Stimulated activated CD8-positive, alpha-beta memory T cell treated with anti-CD3 and anti-CD28 coated beads, Interleukin-12 subunit alpha, Interleukin-12 subunit beta, amount 100 ng/mL, for 24 hours (primary cell): ENCODE measurements around the gene AGBL4.

Experiments
- DNase-seq: peaks from one replicate; pipeline ENCODE4 v3.0.0-alpha.2; 2020; ENCODE audit errors: extremely low read depth

The AGBL4 gene

GRCh38 chr1:48767975-48768510 lies 1255.7 kb downstream of the AGBL4 start:
- no peak for DNase-seq

DNA sequence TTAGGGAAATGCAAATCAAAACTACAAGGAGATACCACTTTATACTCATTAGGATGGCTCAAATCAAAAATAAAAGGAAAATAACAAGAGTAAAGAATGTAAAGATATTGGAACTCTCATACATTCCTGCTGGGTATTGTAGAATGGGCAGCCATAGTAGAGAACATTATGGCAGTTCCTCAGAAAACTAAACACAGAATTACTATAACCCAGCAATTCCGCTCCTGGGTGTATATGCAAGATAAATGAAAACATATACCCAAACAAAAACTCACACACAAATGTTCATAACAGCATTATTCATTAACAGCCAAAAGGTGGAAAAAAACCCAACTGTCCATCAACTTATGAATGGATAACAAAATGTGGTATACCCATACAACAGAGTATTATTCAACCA lies 1258.4 kb downstream of the AGBL4 start:
- DNase-seq, result no peak

DNA sequence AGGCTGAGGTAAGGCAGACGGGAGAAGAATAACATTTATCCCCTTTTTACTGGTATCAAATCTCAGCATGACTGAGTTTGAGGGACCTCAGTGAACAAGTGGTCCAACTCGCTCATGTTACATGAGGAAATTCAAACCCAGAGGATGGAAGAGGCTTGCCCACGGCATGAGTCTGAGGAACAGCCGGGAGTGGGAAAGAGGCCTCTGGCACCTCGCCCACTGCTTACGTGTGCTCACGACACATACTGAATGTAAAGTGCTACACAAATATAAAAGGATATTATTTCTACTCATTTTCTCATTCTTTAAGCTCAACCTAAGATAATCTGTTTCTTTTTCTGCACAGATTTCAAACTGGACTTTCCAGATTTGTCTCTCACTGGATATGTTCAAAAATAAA lies 1261.8 kb downstream of the AGBL4 start:
- no peak for DNase-seq

GRCh38 chr1:48761411-48761810 lies 1262.3 kb downstream of the AGBL4 start:
- no peak for DNase-seq

DNA sequence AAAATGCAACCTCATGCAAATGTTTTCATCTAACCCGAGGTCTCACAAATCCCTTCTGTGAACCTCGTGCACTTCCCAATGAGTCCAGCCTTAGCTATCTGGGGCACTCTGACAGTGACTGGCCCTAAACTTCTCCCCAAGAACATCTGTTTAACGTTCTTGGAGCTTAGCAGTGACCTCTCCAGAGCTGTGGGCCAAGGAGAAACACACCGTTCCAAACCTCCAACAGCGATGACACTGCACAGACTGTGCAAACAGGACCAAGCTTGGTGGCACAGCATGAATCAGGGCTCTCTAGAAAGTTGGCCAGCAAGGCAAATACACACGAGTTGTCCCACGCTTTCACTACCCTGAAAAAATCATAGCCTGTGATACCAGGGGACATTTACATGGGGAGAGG lies 1262.9 kb downstream of the AGBL4 start:
- no peak for DNase-seq

- DNase-seq, result no peak
Measured at GRCh38 chr1:48758976-48759375, 1264.8 kb downstream of the AGBL4 start.

GRCh38 chr1:48757363-48757762 lies 1266.4 kb downstream of the AGBL4 start:
- no peak for DNase-seq

DNA sequence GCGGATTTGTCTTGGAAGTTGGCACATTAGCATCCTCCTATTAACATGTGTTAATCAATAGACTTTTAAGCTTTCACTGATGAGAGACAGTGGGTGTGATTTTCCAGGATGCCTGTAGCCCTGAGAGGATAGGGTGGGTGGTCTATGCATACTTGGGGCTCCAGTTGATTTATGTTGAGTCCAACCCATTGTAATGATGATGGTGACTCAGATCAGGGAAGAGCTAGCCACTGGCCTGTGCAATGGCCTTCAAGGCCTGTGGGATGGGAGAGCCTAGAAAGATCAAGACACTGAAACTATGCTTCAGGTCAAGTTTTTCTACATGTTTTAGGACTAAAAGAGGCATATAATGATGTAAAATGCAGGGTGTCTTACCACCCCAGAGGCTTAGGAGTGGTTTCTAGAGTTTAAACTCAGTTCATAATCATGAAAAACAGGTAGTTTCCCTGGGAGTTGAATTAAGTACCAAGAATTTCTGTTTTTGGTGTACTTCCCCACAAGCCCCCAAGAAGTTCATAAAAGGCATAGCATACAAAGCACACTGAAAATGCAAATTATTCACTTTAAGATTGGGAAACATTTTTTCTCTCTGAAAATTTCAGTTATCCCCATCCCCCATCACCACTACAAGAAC lies 1267.0 kb downstream of the AGBL4 start:
- no peak for DNase-seq

DNA sequence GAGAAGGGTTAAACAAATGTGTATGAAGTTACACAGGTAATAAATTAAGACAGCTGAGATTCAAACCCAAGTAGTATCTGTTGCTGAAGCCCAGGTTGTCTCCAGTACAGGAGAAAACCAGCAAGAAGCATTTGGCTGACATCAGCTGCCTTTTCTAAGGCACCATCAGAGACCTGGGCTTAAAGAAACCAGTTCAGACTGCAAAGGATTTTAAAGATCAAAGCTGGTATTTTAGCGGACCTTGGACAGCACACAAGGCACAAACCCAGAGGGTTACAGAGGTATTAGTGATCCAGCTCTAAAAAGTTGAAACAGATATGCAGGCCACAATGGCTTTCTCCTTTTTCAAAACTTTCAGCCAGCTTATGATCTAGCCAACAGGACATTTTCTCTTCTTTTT lies 1270.5 kb downstream of the AGBL4 start:
- DNase-seq, result no peak

- no peak for DNase-seq
Measured at GRCh38 chr1:48750109-48750508, 1273.6 kb downstream of the AGBL4 start.

- DNase-seq, result no peak
Measured at GRCh38 chr1:48749068-48749467, 1274.7 kb downstream of the AGBL4 start.

- DNase-seq, result no peak
Measured at GRCh38 chr1:48746906-48747305, 1276.8 kb downstream of the AGBL4 start.

DNA sequence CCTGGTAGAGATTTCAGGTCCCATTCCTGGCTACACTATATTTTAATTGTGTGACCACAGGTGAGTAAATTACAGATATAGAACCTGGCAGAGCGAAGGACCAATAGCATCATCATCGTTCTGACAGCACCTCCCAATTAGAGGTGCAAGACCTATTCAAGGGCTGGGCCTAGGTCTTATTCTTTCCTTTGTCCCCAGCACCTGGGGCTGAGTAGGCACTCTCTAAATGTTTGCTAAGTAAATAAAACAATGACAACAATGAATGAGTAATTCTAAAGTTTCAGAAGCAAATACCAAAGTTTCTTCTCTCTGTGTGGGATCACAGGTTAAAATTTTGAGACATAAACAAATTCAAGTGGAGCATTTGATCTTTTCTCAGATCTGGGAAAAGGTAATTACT lies 1279.7 kb downstream of the AGBL4 start:
- no peak for DNase-seq

DNA sequence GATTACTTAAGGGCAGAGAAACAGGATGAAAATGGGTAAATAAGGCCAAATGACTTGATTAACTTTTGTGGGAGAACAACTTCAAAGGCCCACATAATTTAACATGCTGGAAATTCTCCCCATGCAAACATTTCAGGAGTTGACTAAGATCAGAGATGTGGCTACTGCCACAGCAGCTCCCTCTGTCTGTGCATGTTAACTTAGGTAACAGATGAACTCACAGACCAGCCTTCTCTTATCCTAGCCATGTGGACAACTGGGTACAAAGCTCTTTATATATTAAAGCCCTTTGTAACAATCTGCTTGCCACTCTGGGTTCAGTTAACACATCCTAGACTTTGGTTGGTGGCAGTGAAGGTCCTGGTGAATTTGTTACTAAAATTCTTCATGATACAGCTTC lies 1280.3 kb downstream of the AGBL4 start:
- no peak for DNase-seq

GRCh38 chr1:48741380-48741779 lies 1282.4 kb downstream of the AGBL4 start:
- no peak for DNase-seq

DNA sequence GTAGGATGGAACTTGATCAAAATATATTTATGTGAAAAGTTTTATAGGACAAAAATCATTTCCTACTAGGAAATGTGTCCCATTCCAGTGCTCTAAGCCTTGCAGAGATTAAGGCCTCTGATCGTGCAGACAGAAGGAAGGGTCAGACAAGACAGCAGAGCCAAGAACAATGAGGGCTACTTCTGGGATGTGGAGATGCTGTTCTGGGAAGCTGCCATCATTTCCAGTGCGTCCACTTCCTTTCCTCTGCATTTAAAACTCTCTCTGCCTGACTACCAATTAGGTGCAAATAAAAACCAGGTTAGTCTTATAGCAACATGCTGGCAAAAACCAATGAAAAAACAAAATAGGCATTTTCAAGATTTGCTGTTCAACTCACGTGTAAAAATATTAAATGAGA lies 1283.1 kb downstream of the AGBL4 start:
- DNase-seq, result no peak

DNA sequence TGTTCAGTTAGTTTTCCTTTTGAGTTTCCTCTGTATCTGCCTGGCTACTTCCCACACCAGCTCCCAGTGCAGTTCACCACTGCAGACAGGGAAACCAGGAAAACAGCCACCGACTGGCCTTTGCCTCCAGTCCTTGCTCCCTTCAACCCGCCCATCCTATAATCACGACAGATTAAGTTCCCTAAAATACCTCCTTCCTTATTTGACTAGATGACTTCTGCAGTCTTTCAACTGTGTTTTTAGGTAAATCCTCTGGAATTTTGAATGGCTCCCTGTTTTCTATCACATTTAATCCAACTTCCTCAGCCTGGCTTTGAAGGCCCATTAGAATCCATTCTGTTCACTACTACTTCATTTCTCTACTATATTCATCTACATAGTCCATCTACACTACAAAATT lies 1284.7 kb downstream of the AGBL4 start:
- no peak for DNase-seq

DNA sequence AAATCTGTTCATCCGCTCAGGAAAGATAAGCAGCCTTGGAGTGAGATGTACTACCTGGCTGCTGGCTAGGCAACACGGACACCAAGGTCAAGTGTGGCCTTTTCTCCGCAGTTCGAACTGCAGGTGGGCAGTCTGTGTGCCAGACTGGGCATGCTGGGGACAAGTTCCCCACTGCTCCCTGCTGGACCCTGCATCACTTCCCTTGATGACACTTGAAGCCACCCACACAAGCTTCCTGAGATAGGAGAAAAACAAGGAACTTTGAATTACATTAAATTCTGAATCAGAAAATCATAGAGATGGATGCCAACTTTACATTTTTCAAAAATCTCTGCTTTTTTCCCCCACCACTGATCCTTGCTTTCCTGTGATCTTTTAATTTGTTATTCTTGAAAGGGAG lies 1285.4 kb downstream of the AGBL4 start:
- no peak for DNase-seq

DNA sequence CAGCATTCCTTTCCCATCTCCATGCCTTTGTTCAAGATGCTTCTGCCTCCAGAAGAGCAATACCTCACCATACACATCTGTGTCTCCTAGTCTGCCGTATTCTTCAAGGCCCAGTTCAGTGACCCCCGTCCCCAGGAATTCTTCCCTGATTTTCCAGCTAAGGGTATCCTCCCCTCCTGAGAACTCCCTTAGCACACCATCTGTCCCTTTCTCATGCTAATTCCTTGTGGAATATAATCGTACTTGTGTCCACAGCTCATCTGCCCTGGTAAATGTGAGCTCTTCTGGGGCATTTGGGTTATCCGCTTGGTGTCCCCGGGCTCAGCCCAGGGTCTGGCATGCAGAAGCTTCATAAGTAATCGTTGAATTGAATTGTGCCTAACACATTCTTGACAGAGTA lies 1288.0 kb downstream of the AGBL4 start:
- no peak for DNase-seq

DNA sequence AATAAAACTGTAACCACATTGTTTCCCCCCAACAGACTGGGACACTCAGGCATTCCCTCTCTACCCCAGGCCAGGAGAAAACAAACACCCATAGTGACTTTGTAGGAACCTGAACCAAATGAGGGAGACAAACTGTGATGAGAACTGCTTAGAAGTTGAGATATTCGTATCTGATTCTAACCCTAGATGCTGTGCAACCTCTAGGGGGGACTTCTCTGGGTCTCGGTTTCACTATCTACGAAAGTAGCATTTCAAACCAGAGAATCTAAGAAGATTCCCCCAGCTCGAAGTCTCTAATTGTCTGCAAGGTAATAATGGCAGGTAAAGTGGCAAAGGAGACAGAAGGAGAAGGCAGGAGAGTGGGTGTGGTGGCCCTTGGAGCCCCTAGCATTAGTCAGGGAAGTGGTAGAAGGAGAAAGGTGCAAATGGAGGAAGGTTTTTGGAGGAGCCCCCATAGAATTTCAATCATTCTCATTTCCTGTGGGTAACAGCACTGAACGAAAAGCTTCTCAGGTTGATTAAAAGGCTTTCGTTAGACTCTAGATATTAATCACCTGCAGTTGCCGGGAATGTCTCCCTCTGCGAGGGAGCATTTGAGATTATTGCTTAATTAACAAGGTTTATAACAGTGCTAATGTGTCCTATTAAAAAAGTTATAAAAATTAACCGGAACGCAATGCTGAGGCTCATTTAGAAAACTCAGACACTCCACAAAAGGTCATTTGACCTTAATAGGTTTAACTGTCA lies 1293.4 kb downstream of the AGBL4 start:
- no peak for DNase-seq

DNA sequence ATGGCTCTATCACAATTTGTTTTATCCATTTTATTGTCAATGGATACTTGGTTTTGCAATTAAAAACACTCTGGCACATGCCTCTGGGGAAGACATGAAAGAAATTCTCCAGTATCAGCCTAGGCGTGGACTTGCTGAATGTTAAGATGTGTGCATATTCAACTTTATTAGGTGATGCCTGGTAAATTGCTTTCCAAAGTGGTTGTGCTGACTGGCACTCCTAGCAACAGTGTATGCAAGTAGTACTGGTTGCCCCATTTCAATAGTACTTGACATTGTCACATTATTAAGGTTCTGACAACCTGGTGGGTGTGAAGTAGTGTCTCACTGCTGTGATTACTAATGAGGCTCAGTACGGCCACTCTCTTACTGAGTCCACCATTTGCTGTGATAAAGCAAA lies 1295.2 kb downstream of the AGBL4 start:
- DNase-seq, result no peak

GRCh38 chr1:48726557-48727215 lies 1297.1 kb downstream of the AGBL4 start:
- no peak for DNase-seq

- DNase-seq, result no peak
Measured at GRCh38 chr1:48726139-48726538, 1297.6 kb downstream of the AGBL4 start.
